NT2/D1 (cell line): ENCODE results near the gene FRMD4B.

Experiments
- DNase-seq: peaks from one replicate; pipeline ENCODE4 v3.0.0-alpha.2; 2011; ENCODE audit warnings: low read depth, low spot score
- H3K27me3 ChIP-seq: 2 replicates; pipeline ENCODE4 v1.6.0; 2011; ENCODE audit warnings: mild to moderate bottlenecking; ENCODE audit not compliant: insufficient read length, insufficient read depth
- H3K36me3 ChIP-seq: 2 replicates; pipeline ENCODE4 v1.6.1; 2011; ENCODE audit warnings: mild to moderate bottlenecking, low read length, mixed read lengths; ENCODE audit not compliant: insufficient read depth, insufficient read length
- H3K4me1 ChIP-seq: 2 replicates; pipeline ENCODE4 v1.5.1; 2011; ENCODE audit not compliant: insufficient read depth, insufficient read length
- H3K4me3 ChIP-seq: 2 replicates; pipeline ENCODE4 v1.5.1; 2011; ENCODE audit warnings: low read depth; ENCODE audit not compliant: insufficient read length
- H3K9ac ChIP-seq: 2 replicates; pipeline ENCODE4 v1.6.0; 2011; ENCODE audit warnings: low read depth; ENCODE audit not compliant: insufficient read length
- H3K9me3 ChIP-seq: 2 replicates; pipeline ENCODE4 v1.5.1; 2011; ENCODE audit warnings: mild to moderate bottlenecking, low read length; ENCODE audit not compliant: insufficient read depth
- SUZ12 ChIP-seq: IDR thresholded peaks from 2 replicates; pipeline ENCODE4 v1.6.1; 2011; ENCODE audit not compliant: insufficient read length, insufficient read depth; ENCODE audit errors: extremely low read depth
- YY1 ChIP-seq: IDR thresholded peaks from 2 replicates; pipeline ENCODE4 v1.6.1; 2011; ENCODE audit not compliant: insufficient read length, insufficient read depth
- ZNF274 ChIP-seq: IDR thresholded peaks from 2 replicates; pipeline ENCODE4 v1.6.1; 2011; ENCODE audit warnings: mild to moderate bottlenecking, low read depth, low read length

Gene FRMD4B

DNA sequence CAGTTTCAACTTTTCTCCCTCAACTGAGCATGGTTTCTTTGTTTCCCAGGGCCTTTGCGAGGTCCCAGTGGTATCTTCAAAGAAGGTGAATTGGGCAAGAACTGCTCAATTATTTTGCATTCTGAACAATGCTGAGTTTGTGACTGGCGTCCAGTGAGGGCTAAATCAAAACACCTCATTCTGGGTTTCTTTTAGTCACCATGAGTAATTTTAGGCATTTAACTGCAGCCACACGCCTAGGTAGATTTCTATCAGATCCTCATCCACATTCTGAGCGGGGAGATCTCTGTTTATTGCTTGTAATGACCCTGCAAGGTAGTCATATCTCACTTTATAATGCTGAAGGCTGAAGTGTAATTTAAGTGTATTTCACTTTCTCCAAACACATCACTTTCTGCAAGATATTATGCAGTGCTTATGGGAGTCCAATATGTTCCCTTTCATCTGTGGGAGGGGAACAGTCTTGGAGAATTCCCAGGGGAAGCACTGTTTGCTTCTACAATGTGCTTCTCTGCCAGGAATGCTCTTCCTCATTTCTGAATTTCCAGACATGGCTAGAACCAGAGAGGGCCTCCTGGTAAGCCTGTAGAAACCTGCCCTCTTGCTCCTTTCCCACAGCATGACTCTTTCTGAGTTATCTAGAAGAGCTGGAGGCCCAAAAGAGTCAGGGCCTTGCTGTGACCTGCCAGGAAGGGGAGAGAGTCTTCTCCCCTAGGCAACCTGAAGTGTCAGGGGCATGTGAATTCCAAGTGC, 91.7 kb downstream of the FRMD4B start:
- DNase-seq = no peak
- H3K9me3 ChIP-seq = no peaks in the 10 kb centered on the region
- no peak for TF ChIP-seq SUZ12
- no peak for TF ChIP-seq ZNF274
- no peak for TF ChIP-seq YY1
- no peaks in the 10 kb centered on the region for H3K27me3 ChIP-seq
- H3K9ac ChIP-seq = no peak overlapping the region
- H3K36me3 ChIP-seq = no peaks in the 10 kb centered on the region
- no peak overlapping the region for H3K4me3 ChIP-seq
- H3K4me1 ChIP-seq = peaks cover 2% of the 10 kb centered on the region

DNA sequence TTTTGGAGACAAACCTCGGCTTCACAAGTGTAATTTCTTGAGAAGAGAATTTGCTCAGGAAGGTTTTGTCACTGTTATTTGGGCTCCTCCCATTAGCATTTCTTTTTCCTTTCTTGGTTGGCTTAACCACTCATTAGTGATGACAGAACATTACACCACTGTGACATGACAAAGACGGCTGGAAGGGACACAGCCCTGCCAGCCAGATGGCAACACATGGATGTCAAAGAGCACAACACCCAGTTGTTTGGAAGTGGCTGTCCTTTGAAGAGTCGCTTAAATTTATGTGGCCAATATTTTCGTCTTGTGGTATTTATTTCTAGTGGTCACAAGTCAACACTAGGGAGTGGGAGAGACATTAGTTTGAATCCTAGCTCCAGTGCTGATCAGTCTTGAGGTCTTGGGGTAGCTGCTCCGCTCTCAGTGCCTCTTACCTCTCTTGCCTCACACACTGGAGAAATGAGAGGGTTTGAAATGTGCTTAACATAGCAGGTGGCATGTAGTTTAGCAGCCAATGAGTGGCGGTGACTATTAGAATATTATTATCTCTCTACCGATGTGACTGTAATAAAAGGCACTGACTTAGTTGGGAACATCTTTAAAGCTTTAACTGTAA, 92.8 kb downstream of the FRMD4B start:
- peaks cover 2% of the 10 kb centered on the region for H3K4me1 ChIP-seq
- TF ChIP-seq ZNF274 (no peak), YY1 (no peak), SUZ12 (no peak)
- H3K9ac ChIP-seq = no peak overlapping the region
- H3K27me3 ChIP-seq = no peaks in the 10 kb centered on the region
- no peak for DNase-seq
- no peaks in the 10 kb centered on the region for H3K9me3 ChIP-seq
- no peaks in the 10 kb centered on the region for H3K36me3 ChIP-seq
- no peak overlapping the region for H3K4me3 ChIP-seq

DNA sequence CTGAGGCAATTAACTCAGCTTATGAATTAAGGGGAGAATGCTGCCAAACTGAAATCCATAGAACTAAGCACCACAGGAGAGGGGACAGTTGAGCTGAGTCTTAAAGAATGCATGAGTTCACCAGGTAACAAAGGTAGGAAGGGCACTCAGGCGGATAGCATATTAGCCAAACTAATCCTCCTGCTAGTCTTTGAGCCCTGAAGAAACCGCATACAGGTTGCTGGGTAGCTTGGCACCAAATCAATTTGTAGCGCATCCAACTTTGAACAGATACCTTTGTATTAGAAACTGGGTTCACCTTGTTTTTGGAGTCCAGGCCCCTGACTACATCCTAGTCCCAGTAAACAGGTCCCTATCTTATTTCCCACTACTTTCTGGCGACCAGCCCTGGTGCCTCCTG, 93.7 kb downstream of the FRMD4B start:
- TF ChIP-seq SUZ12 (no peak), YY1 (no peak), ZNF274 (no peak)
- Histone ChIP-seq H3K9me3 (no peaks in the 10 kb centered on the region), H3K27me3 (no peaks in the 10 kb centered on the region), H3K36me3 (no peaks in the 10 kb centered on the region), H3K4me1 (peaks cover 2% of the 10 kb centered on the region), H3K9ac (no peak overlapping the region), H3K4me3 (no peak overlapping the region)
- no peak for DNase-seq

GRCh38 chr3:69290430-69290829, 95.5 kb downstream of the FRMD4B start:
- H3K4me1 ChIP-seq = peaks cover 2% of the 10 kb centered on the region
- H3K36me3 ChIP-seq = no peaks in the 10 kb centered on the region
- H3K9ac ChIP-seq = no peak overlapping the region
- TF ChIP-seq SUZ12 (no peak), YY1 (no peak), ZNF274 (no peak)
- no peaks in the 10 kb centered on the region for H3K27me3 ChIP-seq
- DNase-seq = no peak
- H3K9me3 ChIP-seq = no peaks in the 10 kb centered on the region
- no peak overlapping the region for H3K4me3 ChIP-seq

DNA sequence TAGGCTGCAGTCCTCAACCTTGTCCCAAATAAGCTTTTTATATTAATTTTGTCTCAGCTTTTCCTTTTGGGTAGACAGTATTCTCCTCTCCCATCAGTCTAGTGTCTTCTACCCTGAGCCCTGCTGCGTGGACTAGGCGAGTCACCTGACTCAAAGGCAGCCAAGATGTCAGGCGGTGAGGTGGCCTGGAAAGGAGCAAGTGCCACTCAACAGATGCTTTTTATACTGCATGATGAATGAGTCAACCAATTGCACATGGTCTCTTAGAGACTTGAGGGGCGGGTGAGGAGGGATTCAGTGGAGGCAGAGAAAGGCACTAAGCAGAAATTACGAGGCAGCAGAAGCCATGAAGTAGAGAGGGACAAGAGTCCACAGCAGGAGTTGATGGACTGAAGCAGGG, 95.9 kb downstream of the FRMD4B start:
- Histone ChIP-seq H3K9ac (no peak overlapping the region), H3K9me3 (no peaks in the 10 kb centered on the region), H3K27me3 (no peaks in the 10 kb centered on the region), H3K4me1 (peaks cover 2% of the 10 kb centered on the region), H3K4me3 (no peak overlapping the region), H3K36me3 (no peaks in the 10 kb centered on the region)
- DNase-seq = no peak
- TF ChIP-seq YY1 (no peak), ZNF274 (no peak), SUZ12 (no peak)

- DNase-seq = peak; percentile 89
- no peak for TF ChIP-seq ZNF274
- TF ChIP-seq SUZ12 = no peak
- no peak for TF ChIP-seq YY1
- Histone ChIP-seq H3K4me3 (no peak overlapping the region), H3K27me3 (no peaks in the 10 kb centered on the region), H3K9me3 (no peaks in the 10 kb centered on the region), H3K4me1 (peaks cover 2% of the 10 kb centered on the region), H3K36me3 (no peaks in the 10 kb centered on the region), H3K9ac (no peak overlapping the region)
Observed at GRCh38 chr3:69288161-69288895, 97.6 kb downstream of the FRMD4B start.

GRCh38 chr3:69283913-69284611, 101.8 kb downstream of the FRMD4B start:
- H3K4me1 ChIP-seq = no peaks in the 10 kb centered on the region
- no peak for DNase-seq
- no peak overlapping the region for H3K9ac ChIP-seq
- H3K4me3 ChIP-seq = no peak overlapping the region
- no peaks in the 10 kb centered on the region for H3K27me3 ChIP-seq
- no peaks in the 10 kb centered on the region for H3K36me3 ChIP-seq
- H3K9me3 ChIP-seq = no peaks in the 10 kb centered on the region
- no peak for TF ChIP-seq ZNF274
- no peak for TF ChIP-seq YY1
- TF ChIP-seq SUZ12 = no peak
